Heart right ventricle (tissue), 16 donors: ENCODE measurements around the gene ZSCAN31. TPM values are rescaled to one million over a fixed set of nuclear protein-coding genes. Genes with fewer than 3 reads are reported as not detected.

Source experiments
- ATAC-seq, 8 donors: fragments of 200-7000 bp; cut with Tn5 transposase; one replicate each; pipeline ENCODE4 v1.9.1; 2020; ENCODE audit warnings: mild to moderate bottlenecking in 8 of 8, moderate library complexity in 8 of 8, moderate number of reproducible peaks in 1 of 8
- DNase-seq, 2 donors: peaks; one replicate each; pipeline ENCODE4 v3.0.0-alpha.2; 2020
- H3K27ac ChIP-seq, 10 donors: fragments of 200-600 bp; sonication (generic) in 2 of 10; one replicate each; pipeline versions ENCODE4 v1.5.0 to v1.8.0; 2020 to 2022; ENCODE audit warnings: mild to moderate bottlenecking in 3 of 10
- H3K27me3 ChIP-seq, 7 donors: fragments of 200-600 bp; one replicate each; pipeline ENCODE4 v1.8.0; 2021 to 2022; ENCODE audit warnings: mild to moderate bottlenecking in 2 of 7
- H3K36me3 ChIP-seq, 9 donors: fragments of 200-600 bp; sonication (generic) in 1 of 9; one replicate each; pipeline versions ENCODE4 v1.5.0 to v1.8.0; 2020 to 2022; ENCODE audit warnings: mild to moderate bottlenecking in 2 of 9
- H3K4me1 ChIP-seq, 9 donors: fragments of 200-600 bp; sonication (generic) in 1 of 9; one replicate each; pipeline versions ENCODE4 v1.5.0 to v1.8.0; 2020 to 2022; ENCODE audit warnings: mild to moderate bottlenecking in 4 of 9
- H3K4me3 ChIP-seq, 10 donors: fragments of 200-600 bp; sonication (generic) in 2 of 10; one replicate each; pipeline versions ENCODE4 v1.5.0 to v1.8.0; 2020 to 2022; ENCODE audit warnings: mild to moderate bottlenecking in 7 of 10, moderate library complexity in 2 of 10
- H3K9me3 ChIP-seq, 11 donors: fragments of 200-600 bp in 10 of 11; sonication (generic) in 2 of 11; one replicate each; pipeline versions ENCODE4 v1.5.0 to v1.8.0; 2013 to 2022; ENCODE audit warnings: mild to moderate bottlenecking in 2 of 11, control low read depth in 1 of 11, moderate library complexity in 1 of 11
- WGBS, 2 donors: extraction: QIAGEN DNeasy Blood & Tissue Kit; methylation state at CpG; one replicate each; pipeline ENCODE4 v1.1.7; 2013; ENCODE audit warnings: inconsistent platforms in 1 of 2; 5-methylcytosine and 5-hydroxymethylcytosine counted together
- intact Hi-C, 10 donors: fragments of 100-400 bp; cut with DNase I; formaldehyde crosslinking; loops; one replicate each; pipeline versions ENCODE4 v1.11.1 to v1.14.2; 2022
- polyA plus RNA-seq, 2 donors: library from polyadenylated mRNA; stranded (reverse); fragments of 200-250 nt; gene quantifications; one replicate each; pipeline ENCODE4 v1.2.3, GENCODE V29; 2013
- total RNA-seq, 10 donors: library from RNA; stranded (reverse); fragmentation: NEBNext Ultra II Directional in 3 of 10; extraction: Animal tissue kit (Norgen Biotek cat#: 25700) in 3 of 10; gene quantifications; one replicate each; pipeline versions ENCODE4 v1.2.1 to v1.2.4, GENCODE V29; 2021 to 2023
- TF ChIP-seq, protein P1 (sequence below), 9 donors: fragments of 200-600 bp; sonication (generic) in 2 of 9; IDR thresholded peaks; one replicate each; pipeline versions ENCODE4 v1.5.0 to v1.8.0; 2021 to 2022; ENCODE audit warnings: antibody characterized with exemption in 9 of 9, mild to moderate bottlenecking in 5 of 9, moderate library complexity in 1 of 9
- donor health status: Arrhythmogenic right ventricular cardiomyopathy.
- donor health status: ischemic (EF 13 %, LVEDD 7.1; RV severe dilation, severe dysfunction).
- donor health status: healthy with polysubstance abuse.
- donor health status: DM: no; HTN: yes; CAD: no.
- donor health status: DM: no; HTN: no; CAD: no.
- donor health status: ischemic (EF 25% LVEDD 6.9; RV normal size, moderate dysfunction).
- donor health status: ischemic (EF 25% LVEDD 5.7; RV mildly dilated, moderate dysfunction).
- donor health status: healthy.
- donor health status: DM: yes; HTN: yes; CAD: no.
- donor health status: Ischemic cardiomyopathy.
- donor health status: ischemic (EF 35%, LVEDD 5.7; RV mildly dilated, moderate dysfunction).
- donor health status: nonischemic (EF 11% LVEDD 7.7; RV severe dilation, severe dysfunction).
- donor health status: DM: yes; HTN: yes; CAD: no.
- donor health status: PGD.
- donor health status: ischemic (EF 29% LVEDD 5.4; RV normal size, mild dysfunction).
- donor health status: nonischemic (EF 23%, LVEDD 6.1; RV moderate dilation, normal function).

ZSCAN31 gene
- total and polyA plus RNA-seq, 12 donors = 3.3 to 17.4 (median 11.2) TPM

GRCh38 chr6:28291573-28291972 is 44.4 kb downstream of the ZSCAN31 start:
- Histone ChIP-seq H3K4me1 (no peaks in the 10 kb centered on the region), H3K36me3 (peaks cover 0 to 57% (median 7%) of the 10 kb centered on the region in 9 donors), H3K27me3 (no peaks in the 10 kb centered on the region), H3K9me3 (no peaks in the 10 kb centered on the region), H3K27ac (no peak overlapping the region), H3K4me3 (no peak overlapping the region)
- ATAC-seq = no peak
- intact Hi-C loops = no loop called here
- TF ChIP-seq, protein P1, sequence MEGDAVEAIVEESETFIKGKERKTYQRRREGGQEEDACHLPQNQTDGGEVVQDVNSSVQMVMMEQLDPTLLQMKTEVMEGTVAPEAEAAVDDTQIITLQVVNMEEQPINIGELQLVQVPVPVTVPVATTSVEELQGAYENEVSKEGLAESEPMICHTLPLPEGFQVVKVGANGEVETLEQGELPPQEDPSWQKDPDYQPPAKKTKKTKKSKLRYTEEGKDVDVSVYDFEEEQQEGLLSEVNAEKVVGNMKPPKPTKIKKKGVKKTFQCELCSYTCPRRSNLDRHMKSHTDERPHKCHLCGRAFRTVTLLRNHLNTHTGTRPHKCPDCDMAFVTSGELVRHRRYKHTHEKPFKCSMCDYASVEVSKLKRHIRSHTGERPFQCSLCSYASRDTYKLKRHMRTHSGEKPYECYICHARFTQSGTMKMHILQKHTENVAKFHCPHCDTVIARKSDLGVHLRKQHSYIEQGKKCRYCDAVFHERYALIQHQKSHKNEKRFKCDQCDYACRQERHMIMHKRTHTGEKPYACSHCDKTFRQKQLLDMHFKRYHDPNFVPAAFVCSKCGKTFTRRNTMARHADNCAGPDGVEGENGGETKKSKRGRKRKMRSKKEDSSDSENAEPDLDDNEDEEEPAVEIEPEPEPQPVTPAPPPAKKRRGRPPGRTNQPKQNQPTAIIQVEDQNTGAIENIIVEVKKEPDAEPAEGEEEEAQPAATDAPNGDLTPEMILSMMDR (IDR thresholded peaks at IDR 0.05) = no peak
- DNase-seq = no peak

GRCh38 chr6:28282926-28283325 is 53.0 kb downstream of the ZSCAN31 start:
- DNase-seq (no peak), ATAC-seq (no peak)
- Histone ChIP-seq H3K4me3 (no peak overlapping the region), H3K9me3 (peaks cover 0 to 10% (median 0%) of the 10 kb centered on the region in 11 donors), H3K4me1 (peaks cover 0 to 16% (median 11%) of the 10 kb centered on the region in 9 donors), H3K36me3 (peaks cover 0 to 55% (median 20%) of the 10 kb centered on the region in 9 donors), H3K27ac (no peak overlapping the region), H3K27me3 (peaks cover 0 to 6% (median 0%) of the 10 kb centered on the region in 7 donors)
- TF ChIP-seq, protein P1 (IDR thresholded peaks at IDR 0.05) = no peak
- WGBS, 2 donors = 96 to 99% methylated on average over 2 of the region's 2 CpGs
- intact Hi-C loops = loop anchor here in 5 of 10 donors (5.0 to 10.0 kb wide), 4 partner anchors 49 to 62 kb away; partner anchors contain the start of genes ZSCAN31 (in 3 of the 5) and ZKSCAN3 (in 1 of the 5)

DNA sequence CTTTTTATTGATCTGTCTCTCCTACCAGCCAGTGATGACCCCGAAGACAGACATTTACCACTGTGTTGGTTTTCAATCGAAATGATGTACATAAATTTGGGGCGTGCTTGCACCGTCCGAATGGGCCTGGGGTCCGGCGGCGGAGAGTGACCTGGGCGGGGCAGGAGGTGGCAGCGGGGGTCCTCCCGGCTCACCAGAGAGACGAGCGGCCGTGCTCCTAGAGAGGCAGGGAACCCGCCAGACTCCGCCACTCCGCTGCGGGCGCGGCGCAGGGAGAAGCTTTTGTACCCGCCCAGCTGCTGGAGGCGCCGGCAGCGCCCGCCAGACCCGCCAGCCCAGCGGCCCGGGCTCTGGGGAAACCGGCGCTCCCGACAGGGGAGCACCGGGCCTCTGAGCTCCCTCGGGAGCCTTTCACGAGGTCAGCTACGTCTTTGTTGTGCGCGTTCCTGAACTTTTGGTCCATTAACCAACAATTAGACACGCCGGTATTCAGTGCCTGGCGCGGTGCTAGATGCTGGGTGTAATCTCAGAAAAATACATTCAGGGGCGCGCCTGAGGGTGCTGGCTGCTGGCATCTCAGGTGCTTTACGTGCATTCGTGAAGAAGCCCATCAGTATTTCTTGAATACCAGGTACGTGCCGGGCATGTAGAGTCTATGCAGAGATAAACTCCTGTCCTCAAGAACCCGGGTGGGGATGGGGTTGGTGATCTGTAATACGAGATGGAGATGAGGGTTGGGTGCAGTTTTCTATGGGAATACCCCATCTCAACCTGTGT is 54.5 kb downstream of the ZSCAN31 start, which contains the start of gene PGBD1:
TSS of gene PGBD1 (plus strand) at position 285 of the 777 bp plus-strand sequence. CDS start 2,242 bp downstream, outside the sequence.
- H3K27me3 ChIP-seq = peaks cover 0 to 6% (median 0%) of the 10 kb centered on the region in 7 donors
- peak within 1 kb of the TSS in 8 of 10 donors; percentile 34 to 77 (median 60) for H3K27ac ChIP-seq
- peaks cover 0 to 10% (median 0%) of the 10 kb centered on the region in 11 donors for H3K9me3 ChIP-seq
- WGBS, 2 donors = 0 to 2% methylated on average over 50 of the region's 50 CpGs
- ATAC-seq (peak; percentile 92 to 98 (median 96)), DNase-seq (peak; percentile 72 to 85)
- H3K4me3 ChIP-seq = peak within 1 kb of the TSS; percentile 47 to 88 (median 76)
- peaks cover 0 to 16% (median 11%) of the 10 kb centered on the region in 9 donors for H3K4me1 ChIP-seq
- TF ChIP-seq, protein P1 (IDR thresholded peaks at IDR 0.05) = peak in 2 of 9 donors; percentile 2 to 14
- H3K36me3 ChIP-seq = peaks cover 0 to 55% (median 14%) of the 10 kb centered on the region in 9 donors
- intact Hi-C loops = loop anchor here in 6 of 10 donors (2.0 to 10.0 kb wide), 5 partner anchors 51 to 75 kb away; partner anchors contain the start of genes ZSCAN31 (in 3 of the 6) and ZKSCAN3 (in 1 of the 6)

- WGBS, 2 donors = 46 to 48% methylated on average over 3 of the region's 3 CpGs
- Histone ChIP-seq H3K4me1 (peaks cover 0 to 16% (median 11%) of the 10 kb centered on the region in 9 donors), H3K9me3 (peaks cover 0 to 10% (median 0%) of the 10 kb centered on the region in 11 donors), H3K4me3 (peak overlapping the region; percentile 47 to 88 (median 76)), H3K36me3 (peaks cover 0 to 55% (median 18%) of the 10 kb centered on the region in 9 donors), H3K27me3 (peaks cover 0 to 6% (median 0%) of the 10 kb centered on the region in 7 donors), H3K27ac (peak overlapping the region in 7 of 10 donors; percentile 43 to 77 (median 62))
- TF ChIP-seq, protein P1 (IDR thresholded peaks at IDR 0.05) = no peak
- intact Hi-C loops = loop anchor here in 6 of 10 donors (2.0 to 10.0 kb wide), 5 partner anchors 52 to 76 kb away; partner anchors contain the start of genes ZSCAN31 (in 3 of the 6) and ZKSCAN3 (in 1 of the 6)
- DNase-seq = no peak
- ATAC-seq = no peak
These were observed 55.2 kb downstream of the ZSCAN31 start for GRCh38 chr6:28280595-28281287.
